HEK293 (cell line): ENCODE data around the gene PCLO.

ENCODE experiments used
- CTCF ChIA-PET: fragments of 350-600 bp; formaldehyde crosslinking; extraction: SDS; loops from one replicate; lab custom pipeline; 2021; ENCODE audit warnings: antibody characterized with exemption; lab: Yijun Ruan, JAX
- POLR2A ChIA-PET: fragments of 300-600 bp; formaldehyde crosslinking; extraction: SDS; loops from one replicate; lab custom pipeline; 2020; ENCODE audit warnings: antibody characterized with exemption, inconsistent platforms; lab: Yijun Ruan, JAX
- H3K27ac ChIP-seq: fragments of 200-500 bp; sonication (Bioruptor generic); 2 replicates; pipeline ENCODE4 v1.5.1; 2014; ENCODE audit warnings: low read depth, low read length, control low read depth, inconsistent platforms; ENCODE audit errors: extremely low read depth
- H3K36me3 ChIP-seq, 2 experiments: fragments of 200-500 bp in 1 of 2; sonication (Bioruptor generic) in 1 of 2; 1 replicate in 1 of 2; 2 replicates in 1 of 2; pipeline ENCODE4 v1.5.1; 2014 to 2017; ENCODE audit warnings: inconsistent platforms in 2 of 2, low read length in 2 of 2; ENCODE audit not compliant: control insufficient read depth in 2 of 2, insufficient read depth in 1 of 2
- H3K4me1 ChIP-seq: fragments of 200-500 bp; sonication (Bioruptor generic); 2 replicates; pipeline ENCODE4 v1.5.1; 2014; ENCODE audit warnings: mild to moderate bottlenecking, low read length, inconsistent platforms; ENCODE audit not compliant: control insufficient read depth, insufficient read depth
- H3K4me3 ChIP-seq: 2 replicates; pipeline ENCODE4 v1.5.1; 2011; ENCODE audit warnings: low read depth, mild to moderate bottlenecking, control low read depth, low read length, moderate library complexity
- H3K9me3 ChIP-seq: fragments of 200-500 bp; sonication (Bioruptor generic); 2 replicates; pipeline ENCODE4 v1.5.1; 2014; ENCODE audit warnings: low read depth, low read length, inconsistent platforms; ENCODE audit not compliant: control insufficient read depth, insufficient read depth
- AEBP2 ChIP-seq: fragments of 450-650 bp; formaldehyde crosslinking; IDR thresholded peaks from 2 replicates; pipeline ENCODE4 v1.5.1; 2016; ENCODE audit warnings: missing biosample characterization, missing genetic modification characterization, borderline replicate concordance
- GLI4 ChIP-seq: fragments of 450-650 bp; formaldehyde crosslinking; IDR thresholded peaks from 2 replicates; pipeline ENCODE4 v1.5.1; 2016; ENCODE audit warnings: missing biosample characterization, missing genetic modification characterization
- PATZ1 ChIP-seq: fragments of 450-650 bp; formaldehyde crosslinking; IDR thresholded peaks from 2 replicates; pipeline ENCODE4 v1.5.1; 2016; ENCODE audit warnings: missing biosample characterization, missing genetic modification characterization
- ZBTB48 ChIP-seq: fragments of 450-650 bp; formaldehyde crosslinking; IDR thresholded peaks from 2 replicates; pipeline ENCODE4 v1.5.1; 2016; ENCODE audit warnings: missing biosample characterization, missing genetic modification characterization
- ZFP3 ChIP-seq: fragments of 450-650 bp; formaldehyde crosslinking; IDR thresholded peaks from 2 replicates; pipeline ENCODE4 v1.5.1; 2016; ENCODE audit warnings: low read depth, missing biosample characterization, missing genetic modification characterization
- ZNF16 ChIP-seq: fragments of 450-650 bp; formaldehyde crosslinking; IDR thresholded peaks from 2 replicates; pipeline ENCODE4 v1.5.1; 2016; ENCODE audit warnings: low read depth, missing biosample characterization, missing genetic modification characterization
- ZNF221 ChIP-seq: fragments of 450-650 bp; formaldehyde crosslinking; IDR thresholded peaks from 2 replicates; pipeline ENCODE4 v1.5.1; 2017; ENCODE audit warnings: missing biosample characterization, missing genetic modification characterization, borderline replicate concordance
- ZNF23 ChIP-seq: fragments of 450-650 bp; formaldehyde crosslinking; IDR thresholded peaks from 2 replicates; pipeline ENCODE4 v1.5.1; 2016; ENCODE audit warnings: missing biosample characterization, missing genetic modification characterization, borderline replicate concordance
- ZNF341 ChIP-seq: fragments of 450-650 bp; formaldehyde crosslinking; IDR thresholded peaks from 2 replicates; pipeline ENCODE4; 2016; ENCODE audit warnings: low read depth, missing biosample characterization, missing genetic modification characterization
- ZNF404 ChIP-seq: fragments of 450-650 bp; formaldehyde crosslinking; IDR thresholded peaks from 2 replicates; pipeline ENCODE4 v1.5.1; 2017; ENCODE audit warnings: missing biosample characterization, missing genetic modification characterization
- ZNF423 ChIP-seq: fragments of 450-650 bp; formaldehyde crosslinking; IDR thresholded peaks from 2 replicates; pipeline ENCODE4 v1.5.1; 2016; ENCODE audit warnings: missing biosample characterization, missing genetic modification characterization
- ZNF510 ChIP-seq: fragments of 450-650 bp; formaldehyde crosslinking; IDR thresholded peaks from 2 replicates; pipeline ENCODE4 v1.5.1; 2018; ENCODE audit warnings: mild to moderate bottlenecking, missing genetic modification characterization, missing biosample characterization; ENCODE audit not compliant: insufficient replicate concordance
- ZNF623 ChIP-seq: fragments of 450-650 bp; formaldehyde crosslinking; IDR thresholded peaks from 2 replicates; pipeline ENCODE4 v1.5.1; 2016; ENCODE audit warnings: missing biosample characterization, missing genetic modification characterization
- ZNF629 ChIP-seq: fragments of 450-650 bp; formaldehyde crosslinking; IDR thresholded peaks from 2 replicates; pipeline ENCODE4 v1.5.1; 2017; ENCODE audit warnings: missing biosample characterization, missing genetic modification characterization
- ZNF747 ChIP-seq: fragments of 450-650 bp; formaldehyde crosslinking; IDR thresholded peaks from 2 replicates; pipeline ENCODE4 v1.5.1; 2016; ENCODE audit warnings: missing biosample characterization, missing genetic modification characterization
- TF ChIP-seq, protein P1 (sequence below): fragments of 450-650 bp; formaldehyde crosslinking; IDR thresholded peaks from 2 replicates; pipeline ENCODE4 v1.5.1; 2017; ENCODE audit warnings: missing biosample characterization, missing genetic modification characterization
- TF ChIP-seq, protein P2 (sequence below): fragments of 450-650 bp; formaldehyde crosslinking; optimal IDR thresholded peaks from 2 replicates; pipeline ENCODE3; 2016; ENCODE audit warnings: missing biosample characterization, mild to moderate bottlenecking, missing genetic modification characterization
- TF ChIP-seq, protein P3 (sequence below): fragments of 450-650 bp; formaldehyde crosslinking; IDR thresholded peaks from 2 replicates; pipeline ENCODE4 v1.5.1; 2016; ENCODE audit warnings: missing biosample characterization, missing genetic modification characterization
- TF ChIP-seq, protein P4 (sequence below): fragments of 450-650 bp; formaldehyde crosslinking; IDR thresholded peaks from 2 replicates; pipeline ENCODE4 v1.5.1; 2016; ENCODE audit warnings: missing biosample characterization, missing genetic modification characterization
- TF ChIP-seq, protein P5 (sequence below): fragments of 450-650 bp; formaldehyde crosslinking; IDR thresholded peaks from 2 replicates; pipeline ENCODE4 v1.5.1; 2017; ENCODE audit warnings: missing biosample characterization, mild to moderate bottlenecking, missing genetic modification characterization, moderate library complexity

The PCLO gene

DNA sequence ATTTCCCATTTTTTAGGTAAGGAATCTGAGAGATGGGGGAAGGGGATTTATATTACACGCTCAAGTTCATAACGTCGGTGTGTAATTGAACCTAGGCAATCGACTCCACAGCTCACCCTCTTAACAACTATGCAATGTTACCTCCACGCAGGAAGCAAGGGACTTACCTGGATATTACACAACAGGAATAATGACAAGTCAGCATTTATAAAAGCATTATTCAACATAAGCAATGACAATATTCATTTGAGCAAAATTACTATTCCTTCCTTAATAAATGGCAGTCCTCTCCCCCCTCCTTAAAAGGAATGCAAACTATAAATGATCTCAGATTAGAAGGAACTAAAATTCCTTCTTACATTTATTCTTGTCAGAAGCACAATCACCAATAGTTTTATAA is 104.0 kb downstream of the PCLO start:
- Histone ChIP-seq H3K4me1 (no peaks in the 10 kb centered on the region), H3K27ac (no peak overlapping the region), H3K9me3 (no peaks in the 10 kb centered on the region), H3K4me3 (no peak overlapping the region), H3K36me3 (no peaks in the 10 kb centered on the region)
- CTCF ChIA-PET = interaction anchor here (0.6 to 1.3 kb wide), 2 partner anchors 99 to 248 kb away, joined by 3 to 4 read pairs; no protein-coding TSS in a partner anchor
- TF ChIP-seq, protein P1, sequence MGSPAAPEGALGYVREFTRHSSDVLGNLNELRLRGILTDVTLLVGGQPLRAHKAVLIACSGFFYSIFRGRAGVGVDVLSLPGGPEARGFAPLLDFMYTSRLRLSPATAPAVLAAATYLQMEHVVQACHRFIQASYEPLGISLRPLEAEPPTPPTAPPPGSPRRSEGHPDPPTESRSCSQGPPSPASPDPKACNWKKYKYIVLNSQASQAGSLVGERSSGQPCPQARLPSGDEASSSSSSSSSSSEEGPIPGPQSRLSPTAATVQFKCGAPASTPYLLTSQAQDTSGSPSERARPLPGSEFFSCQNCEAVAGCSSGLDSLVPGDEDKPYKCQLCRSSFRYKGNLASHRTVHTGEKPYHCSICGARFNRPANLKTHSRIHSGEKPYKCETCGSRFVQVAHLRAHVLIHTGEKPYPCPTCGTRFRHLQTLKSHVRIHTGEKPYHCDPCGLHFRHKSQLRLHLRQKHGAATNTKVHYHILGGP (tag by site-specific recombination) = no peak
- POLR2A ChIA-PET = no interaction called here

GRCh38 chr7:83055197-83055596 is 107.5 kb downstream of the PCLO start:
- CTCF ChIA-PET = no interaction called here
- H3K36me3 ChIP-seq = no peaks in the 10 kb centered on the region
- no peaks in the 10 kb centered on the region for H3K9me3 ChIP-seq
- POLR2A ChIA-PET = no interaction called here
- no peak for TF ChIP-seq ZNF16
- TF ChIP-seq, protein P2, sequence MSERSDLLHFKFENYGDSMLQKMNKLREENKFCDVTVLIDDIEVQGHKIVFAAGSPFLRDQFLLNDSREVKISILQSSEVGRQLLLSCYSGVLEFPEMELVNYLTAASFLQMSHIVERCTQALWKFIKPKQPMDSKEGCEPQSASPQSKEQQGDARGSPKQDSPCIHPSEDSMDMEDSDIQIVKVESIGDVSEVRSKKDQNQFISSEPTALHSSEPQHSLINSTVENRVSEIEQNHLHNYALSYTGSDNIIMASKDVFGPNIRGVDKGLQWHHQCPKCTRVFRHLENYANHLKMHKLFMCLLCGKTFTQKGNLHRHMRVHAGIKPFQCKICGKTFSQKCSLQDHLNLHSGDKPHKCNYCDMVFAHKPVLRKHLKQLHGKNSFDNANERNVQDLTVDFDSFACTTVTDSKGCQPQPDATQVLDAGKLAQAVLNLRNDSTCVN (tag by site-specific recombination) = no peak
- TF ChIP-seq, protein P3, sequence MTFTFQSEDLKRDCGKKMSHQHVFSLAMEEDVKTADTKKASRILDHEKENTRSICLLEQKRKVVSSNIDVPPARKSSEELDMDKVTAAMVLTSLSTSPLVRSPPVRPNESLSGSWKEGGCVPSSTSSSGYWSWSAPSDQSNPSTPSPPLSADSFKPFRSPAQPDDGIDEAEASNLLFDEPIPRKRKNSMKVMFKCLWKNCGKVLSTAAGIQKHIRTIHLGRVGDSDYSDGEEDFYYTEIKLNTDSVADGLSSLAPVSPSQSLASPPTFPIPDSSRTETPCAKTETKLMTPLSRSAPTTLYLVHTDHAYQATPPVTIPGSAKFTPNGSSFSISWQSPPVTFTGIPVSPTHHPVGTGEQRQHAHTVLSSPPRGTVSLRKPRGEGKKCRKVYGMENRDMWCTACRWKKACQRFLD (tag by site-specific recombination) = no peak
- no peak for TF ChIP-seq GLI4 (tag by site-specific recombination)
- TF ChIP-seq ZNF623 (tag by site-specific recombination) = no peak
- no peak for TF ChIP-seq ZNF629 (tag by site-specific recombination)
- no peak for TF ChIP-seq PATZ1
- TF ChIP-seq, protein P4, sequence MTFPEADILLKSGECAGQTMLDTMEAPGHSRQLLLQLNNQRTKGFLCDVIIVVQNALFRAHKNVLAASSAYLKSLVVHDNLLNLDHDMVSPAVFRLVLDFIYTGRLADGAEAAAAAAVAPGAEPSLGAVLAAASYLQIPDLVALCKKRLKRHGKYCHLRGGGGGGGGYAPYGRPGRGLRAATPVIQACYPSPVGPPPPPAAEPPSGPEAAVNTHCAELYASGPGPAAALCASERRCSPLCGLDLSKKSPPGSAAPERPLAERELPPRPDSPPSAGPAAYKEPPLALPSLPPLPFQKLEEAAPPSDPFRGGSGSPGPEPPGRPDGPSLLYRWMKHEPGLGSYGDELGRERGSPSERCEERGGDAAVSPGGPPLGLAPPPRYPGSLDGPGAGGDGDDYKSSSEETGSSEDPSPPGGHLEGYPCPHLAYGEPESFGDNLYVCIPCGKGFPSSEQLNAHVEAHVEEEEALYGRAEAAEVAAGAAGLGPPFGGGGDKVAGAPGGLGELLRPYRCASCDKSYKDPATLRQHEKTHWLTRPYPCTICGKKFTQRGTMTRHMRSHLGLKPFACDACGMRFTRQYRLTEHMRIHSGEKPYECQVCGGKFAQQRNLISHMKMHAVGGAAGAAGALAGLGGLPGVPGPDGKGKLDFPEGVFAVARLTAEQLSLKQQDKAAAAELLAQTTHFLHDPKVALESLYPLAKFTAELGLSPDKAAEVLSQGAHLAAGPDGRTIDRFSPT (tag by site-specific recombination) = no peak
- no peak for TF ChIP-seq ZNF221 (tag by site-specific recombination)
- no peak for TF ChIP-seq AEBP2 (tag by site-specific recombination)
- TF ChIP-seq ZNF404 (tag by site-specific recombination) = no peak
- TF ChIP-seq ZBTB48 (tag by site-specific recombination) = no peak
- no peak for TF ChIP-seq ZFP3 (tag by site-specific recombination)
- TF ChIP-seq ZNF423 (tag by site-specific recombination) = no peak
- no peak for TF ChIP-seq ZNF341 (tag by site-specific recombination)
- TF ChIP-seq ZNF510 (tag by site-specific recombination) = no peak
- no peak for TF ChIP-seq ZNF747 (tag by site-specific recombination)
- TF ChIP-seq, protein P5, sequence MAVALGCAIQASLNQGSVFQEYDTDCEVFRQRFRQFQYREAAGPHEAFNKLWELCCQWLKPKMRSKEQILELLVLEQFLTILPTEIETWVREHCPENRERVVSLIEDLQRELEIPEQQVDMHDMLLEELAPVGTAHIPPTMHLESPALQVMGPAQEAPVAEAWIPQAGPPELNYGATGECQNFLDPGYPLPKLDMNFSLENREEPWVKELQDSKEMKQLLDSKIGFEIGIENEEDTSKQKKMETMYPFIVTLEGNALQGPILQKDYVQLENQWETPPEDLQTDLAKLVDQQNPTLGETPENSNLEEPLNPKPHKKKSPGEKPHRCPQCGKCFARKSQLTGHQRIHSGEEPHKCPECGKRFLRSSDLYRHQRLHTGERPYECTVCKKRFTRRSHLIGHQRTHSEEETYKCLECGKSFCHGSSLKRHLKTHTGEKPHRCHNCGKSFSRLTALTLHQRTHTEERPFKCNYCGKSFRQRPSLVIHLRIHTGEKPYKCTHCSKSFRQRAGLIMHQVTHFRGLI (tag by site-specific recombination) = no peak
- TF ChIP-seq ZNF23 (tag by site-specific recombination) = no peak
- TF ChIP-seq, all 188 proteins: peak for 0
- Histone ChIP-seq H3K4me1 (no peaks in the 10 kb centered on the region), H3K27ac (no peak overlapping the region), H3K4me3 (no peak overlapping the region)
